Stimulated activated CD8-positive, alpha-beta memory T cell treated with anti-CD3 and anti-CD28 coated beads, Interleukin-7, amount 100 ng/mL, for 24 hours (primary cell): ENCODE data around the gene RRAD.
"Not testable (repeated sequence)": the region's sequence is repeated elsewhere in the genome, so short reads cannot be mapped to it uniquely, and the experiment has no call there.

Experiments used
- DNase-seq: peaks from one replicate; pipeline ENCODE4 v3.0.0-alpha.2; 2020; ENCODE audit warnings: low read depth

Gene RRAD

DNA sequence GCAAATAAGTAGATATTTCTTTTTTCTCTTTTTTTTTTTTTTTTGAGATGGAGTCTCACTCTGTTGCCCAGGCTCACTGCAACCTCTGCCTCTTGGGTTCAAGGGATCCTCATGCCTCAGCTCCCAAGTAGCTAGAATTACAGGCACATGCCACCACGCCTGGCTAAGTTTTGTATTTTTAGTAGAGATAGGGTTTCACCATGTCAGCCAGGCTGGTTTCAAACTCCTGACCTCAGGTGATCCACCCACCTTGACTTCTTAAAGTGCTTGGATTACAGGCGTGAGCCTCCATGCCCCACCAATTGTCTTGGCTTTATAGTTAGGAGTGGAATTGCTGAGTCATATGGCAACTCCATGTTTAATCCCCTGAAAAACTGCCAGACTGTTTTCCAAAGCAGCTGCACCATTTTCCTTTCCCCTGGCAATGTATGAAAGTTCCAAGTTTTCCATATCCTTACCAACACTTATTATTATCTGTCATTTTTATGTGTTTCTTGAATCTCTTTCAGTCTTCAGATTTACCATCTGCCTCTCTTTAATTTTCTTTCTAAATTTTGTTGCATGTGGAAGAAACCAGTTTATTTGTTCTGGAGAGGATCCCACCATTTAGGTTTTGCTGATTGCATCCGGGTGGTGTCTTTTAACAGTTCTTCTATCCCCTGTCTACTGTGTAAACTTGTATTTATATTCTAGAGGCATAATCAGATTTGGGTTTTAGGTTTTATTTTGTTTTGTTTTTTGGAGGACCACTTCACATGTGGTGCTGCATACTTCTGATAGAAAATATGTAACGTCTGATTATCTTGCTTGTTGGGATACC lies 25.8 kb upstream of the RRAD start:
- no peak for DNase-seq

DNA sequence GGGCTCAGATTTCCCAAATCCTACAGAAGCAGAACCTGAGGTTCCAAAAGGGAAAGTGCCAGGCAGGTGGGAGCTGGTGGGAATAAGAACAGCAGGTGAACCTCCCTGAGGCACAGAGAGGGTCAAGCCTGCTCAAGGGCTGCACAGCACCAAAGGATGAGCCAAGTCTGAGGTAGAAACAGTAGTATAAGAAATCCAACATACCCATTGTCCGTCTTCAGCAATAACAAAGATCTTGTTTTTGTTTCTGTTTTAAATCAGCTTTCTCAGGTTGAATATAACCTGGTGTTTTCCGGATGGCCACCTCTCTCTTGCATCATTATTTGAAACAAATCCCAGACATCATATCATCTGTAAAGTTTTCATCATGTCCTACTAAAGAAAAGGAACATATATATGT lies 25.1 kb upstream of the RRAD start:
- no peak for DNase-seq

- DNase-seq = no peak
Measured at GRCh38 chr16:66949472-66949871, 24.1 kb upstream of the RRAD start.

GRCh38 chr16:66948837-66949225 lies 23.5 kb upstream of the RRAD start:
- no peak for DNase-seq

GRCh38 chr16:66948134-66948836 lies 22.9 kb upstream of the RRAD start:
- no peak for DNase-seq

DNA sequence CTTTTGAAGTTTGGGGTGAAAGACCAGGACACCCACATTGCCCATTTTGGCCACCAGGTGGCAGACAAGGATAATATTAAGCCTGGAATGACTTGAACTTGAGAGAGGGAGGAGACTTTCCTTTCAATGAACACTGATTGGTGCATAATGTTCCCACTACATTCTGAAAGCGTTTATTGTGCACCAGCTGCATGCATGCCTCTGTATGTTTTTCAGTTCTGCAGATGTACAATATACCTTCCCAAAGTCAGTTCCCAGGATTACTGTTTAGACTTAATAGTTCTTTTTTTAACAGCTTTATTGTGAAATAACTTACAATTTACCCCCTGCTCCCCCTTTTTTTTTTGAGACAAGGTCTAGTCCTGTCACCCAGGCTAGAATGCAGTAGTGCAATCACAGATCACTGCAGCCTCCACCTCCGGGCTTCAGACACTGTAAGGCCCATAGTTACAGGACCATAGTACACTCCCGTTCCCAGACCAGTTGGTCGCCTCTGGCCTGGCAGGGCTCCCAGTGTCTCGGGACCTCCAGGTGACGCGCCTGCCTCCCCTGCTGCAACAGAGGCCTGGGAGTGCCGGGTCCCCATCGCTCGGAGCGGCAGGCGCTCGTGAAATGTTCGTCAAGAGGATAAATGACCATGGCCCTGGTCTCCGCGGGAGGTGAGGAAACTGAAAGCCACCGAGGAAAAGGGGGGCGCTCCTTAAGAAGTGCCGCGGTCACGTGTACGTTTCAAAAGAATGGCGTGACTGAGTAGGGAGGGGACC lies 22.1 kb upstream of the RRAD start:
- DNase-seq = peak; percentile 68

DNA sequence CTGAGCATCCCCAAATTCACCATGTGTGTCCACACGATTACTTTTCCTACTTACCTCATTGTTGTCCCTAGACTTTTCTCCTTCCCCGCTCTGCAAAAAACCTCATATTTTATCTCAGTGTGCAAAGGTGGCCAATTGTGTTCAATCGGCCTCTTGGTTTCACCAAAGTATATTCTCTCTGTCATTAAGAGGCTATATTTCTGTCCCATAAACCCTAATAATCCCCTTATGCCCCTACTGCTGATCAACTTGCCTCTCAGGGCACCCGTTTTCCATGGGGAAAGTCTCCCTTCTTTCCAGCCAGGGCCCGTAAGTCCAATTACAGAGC lies 21.6 kb upstream of the RRAD start:
- DNase-seq = no peak

- DNase-seq = no peak
Measured at GRCh38 chr16:66946541-66946940, 21.2 kb upstream of the RRAD start.

- DNase-seq = no peak
Measured at GRCh38 chr16:66945939-66946338, 20.6 kb upstream of the RRAD start.

DNA sequence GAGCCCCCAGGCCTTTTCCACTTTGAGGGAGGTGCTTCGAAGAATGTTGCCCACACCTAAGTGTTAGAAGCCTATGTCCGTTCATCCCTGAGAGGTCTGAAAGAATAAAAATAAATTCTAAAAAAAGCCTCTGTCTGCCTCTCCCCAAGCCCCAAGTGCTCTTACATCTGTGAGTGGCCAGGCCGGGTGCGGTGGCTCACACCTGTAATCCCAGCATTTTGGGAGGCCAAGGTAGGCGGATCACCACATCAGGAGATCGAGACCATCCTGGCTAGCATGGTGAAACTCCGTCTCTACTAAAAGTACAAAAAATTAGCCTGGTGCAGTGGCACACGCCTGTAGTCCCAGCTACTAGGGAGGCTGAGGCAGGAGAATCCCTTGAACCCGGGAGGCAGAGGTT lies 19.6 kb upstream of the RRAD start:
- DNase-seq = not testable (repeated sequence)

GRCh38 chr16:66944054-66944441 lies 18.7 kb upstream of the RRAD start:
- no peak for DNase-seq

DNA sequence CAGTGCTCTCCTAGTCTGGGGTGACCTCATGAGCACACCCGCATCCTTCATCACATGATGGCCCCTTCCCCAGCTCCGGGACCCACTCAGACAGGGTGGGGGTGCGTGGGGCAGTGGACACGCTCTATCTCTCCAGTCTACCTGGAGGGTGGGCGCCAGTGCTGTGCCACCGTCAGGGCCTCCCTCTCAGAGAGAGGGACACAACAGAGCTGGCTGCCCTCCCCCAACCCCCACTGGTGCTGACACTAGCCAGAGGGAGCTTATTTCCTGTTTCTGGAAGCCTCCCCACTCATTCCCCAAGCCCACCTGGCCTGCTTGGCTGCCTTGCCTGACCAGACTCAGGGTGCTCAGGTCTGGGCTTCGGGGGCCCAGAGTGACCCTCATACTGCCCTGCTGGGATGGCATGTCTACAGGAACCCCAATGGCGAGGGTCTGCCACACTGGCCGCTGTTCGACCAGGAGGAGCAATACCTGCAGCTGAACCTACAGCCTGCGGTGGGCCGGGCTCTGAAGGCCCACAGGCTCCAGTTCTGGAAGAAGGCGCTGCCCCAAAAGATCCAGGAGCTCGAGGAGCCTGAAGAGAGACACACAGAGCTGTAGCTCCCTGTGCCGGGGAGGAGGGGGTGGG lies 18.2 kb upstream of the RRAD start:
- no peak for DNase-seq

- DNase-seq = no peak
Measured at GRCh38 chr16:66942981-66943380, 17.6 kb upstream of the RRAD start.

GRCh38 chr16:66940236-66940635 lies 14.9 kb upstream of the RRAD start:
- DNase-seq = no peak

- DNase-seq = no peak
Measured at GRCh38 chr16:66939366-66939765, 14.0 kb upstream of the RRAD start.

- DNase-seq = no peak
Measured at GRCh38 chr16:66937725-66938337, 12.5 kb upstream of the RRAD start.

DNA sequence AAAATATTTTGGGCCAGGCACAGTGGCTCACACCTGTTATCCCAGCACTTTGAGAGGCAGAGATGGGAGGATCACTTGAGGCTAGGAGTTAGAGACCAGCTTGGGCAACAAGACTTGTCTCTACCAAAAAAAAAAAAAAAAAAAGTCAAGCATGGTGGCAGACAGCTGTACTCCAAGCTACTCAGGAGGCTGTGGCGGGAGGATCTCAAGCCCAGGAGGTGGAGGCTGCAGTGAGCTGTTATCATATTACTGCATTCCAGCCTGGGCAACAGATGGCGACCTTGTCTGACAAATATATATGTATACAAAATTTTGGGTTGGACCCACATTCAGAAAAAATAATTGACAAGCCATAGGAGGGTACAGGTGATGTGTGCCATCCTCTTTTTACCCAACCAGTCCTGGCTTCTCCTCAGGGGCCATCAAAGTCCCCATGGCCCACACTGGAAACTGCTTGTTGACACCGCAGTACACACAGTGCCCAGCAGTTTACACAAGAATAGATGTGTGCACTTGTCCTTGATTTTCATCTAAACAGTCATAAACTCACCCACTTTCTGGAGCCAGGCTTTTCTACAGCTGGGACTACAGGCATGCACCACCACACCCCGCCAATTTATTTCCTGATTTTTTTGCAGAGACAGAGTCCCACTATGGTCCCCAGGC lies 11.7 kb upstream of the RRAD start:
- no peak for DNase-seq

DNA sequence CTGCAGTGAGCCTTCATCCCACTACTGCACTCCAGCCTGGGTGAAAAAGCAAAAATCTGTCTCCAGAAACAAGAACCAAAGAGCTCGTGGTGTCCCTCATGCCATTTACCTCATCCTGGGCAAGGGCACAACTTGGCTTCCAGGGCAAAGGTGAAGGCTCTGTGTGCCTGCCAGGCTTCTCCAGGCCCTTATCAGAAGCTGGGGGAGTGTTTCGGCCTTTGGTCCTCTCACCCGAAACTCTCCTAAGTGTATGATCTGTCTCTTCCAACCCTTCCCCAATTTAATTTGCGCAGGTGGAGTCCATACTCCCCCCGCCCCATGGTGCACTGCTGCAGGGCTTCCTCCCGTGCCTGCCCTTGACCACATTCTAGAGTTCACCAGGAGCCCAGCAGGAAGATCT lies 11.1 kb upstream of the RRAD start:
- DNase-seq = no peak

DNA sequence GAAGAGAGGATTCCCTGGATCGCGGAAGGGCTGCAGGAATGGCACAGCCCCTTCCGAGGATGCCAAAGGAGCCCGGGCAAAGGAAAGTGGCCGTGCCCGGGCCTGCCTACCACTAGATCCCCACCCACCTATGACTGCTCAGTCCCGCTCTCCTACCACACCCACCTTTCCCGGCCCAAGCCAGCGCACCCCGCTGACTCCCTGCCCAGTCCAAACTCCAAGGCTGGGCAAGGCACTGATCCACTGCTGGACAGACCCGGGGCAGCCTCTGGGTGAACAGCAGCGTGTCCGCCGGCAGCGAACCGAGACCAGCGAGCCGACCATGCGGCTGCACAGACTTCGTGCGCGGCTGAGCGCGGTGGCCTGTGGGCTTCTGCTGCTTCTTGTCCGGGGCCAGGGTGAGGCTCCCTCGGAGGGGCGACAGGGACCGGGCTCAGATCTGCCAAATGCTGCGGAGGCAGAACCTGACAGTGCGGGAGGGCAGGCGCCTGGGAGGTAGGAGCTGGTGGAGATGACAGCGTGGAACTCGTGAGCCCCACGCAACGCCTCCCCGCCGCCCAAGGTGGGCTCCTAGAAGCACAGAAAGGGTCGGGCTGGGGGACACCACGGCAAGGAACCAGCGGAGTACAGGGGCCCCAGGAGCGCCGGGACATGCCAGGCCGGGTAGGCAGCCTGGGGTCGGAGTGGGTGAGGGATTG lies 10.1 kb upstream of the RRAD start, which contains the start of gene CES2:
Gene CES2 (plus strand): TSS at position 203 of the 698 bp plus-strand sequence. CDS start 120 bp downstream, at position 323.
- DNase-seq = no peak

GRCh38 chr16:66934839-66935313 lies 9.5 kb upstream of the RRAD start:
- not testable (repeated sequence) for DNase-seq
